IMR-90 (cell line): Measurements from ENCODE around the gene CYB5R4. TPM values are rescaled to one million over a fixed set of nuclear protein-coding genes. Genes with fewer than 3 reads are reported as not detected.

Source experiments
- ATAC-seq: fragments of 200-7000 bp; cut with Tn5 transposase; 2 replicates; pipeline ENCODE4 v1.9.1; 2020; ENCODE audit warnings: low read depth, mild to moderate bottlenecking, moderate library complexity
- BruUV-seq: library from RNA; stranded (reverse); fragments of 400-500 nt; replicated peaks from 2 replicates; lab custom pipeline; 2021; lab: Mats Ljungman, UMichigan
- CTCF ChIA-PET: fragments of 300-600 bp; formaldehyde crosslinking; extraction: SDS; loops from one replicate; lab custom pipeline; 2021; ENCODE audit warnings: antibody characterized with exemption; lab: Yijun Ruan, JAX
- POLR2A ChIA-PET: fragments of 300-600 bp; sonication (Branson Sonifier 250); formaldehyde crosslinking; loops from one replicate; lab custom pipeline; 2022; ENCODE audit warnings: antibody characterized with exemption; ENCODE audit not compliant: unreplicated experiment; lab: Charles Lee
- DNase-seq: peaks from one replicate; pipeline ENCODE4 v3.0.0; 2013
- H2AFZ ChIP-seq: replicated peaks from 2 replicates; pipeline ENCODE3; 2013; ENCODE audit warnings: low read length, mild to moderate bottlenecking; ENCODE audit not compliant: poor library complexity
- H2AK5ac ChIP-seq: 2 replicates; pipeline ENCODE4 v1.6.1; 2013; ENCODE audit warnings: low read depth, low read length, inconsistent platforms
- H2AK9ac ChIP-seq: replicated peaks from 2 replicates; pipeline ENCODE3; 2013; ENCODE audit warnings: mild to moderate bottlenecking, low read depth, low read length, moderate library complexity; ENCODE audit not compliant: poor library complexity
- H2BK120ac ChIP-seq: 2 replicates; pipeline ENCODE4 v1.6.1; 2013; ENCODE audit warnings: low read depth, low read length, inconsistent platforms
- H2BK15ac ChIP-seq: 3 replicates; pipeline ENCODE4 v1.6.1; 2013; ENCODE audit warnings: low read depth, low read length, inconsistent platforms
- H2BK20ac ChIP-seq: 2 replicates; pipeline ENCODE4 v1.6.1; 2013; ENCODE audit warnings: low read depth, mild to moderate bottlenecking, inconsistent platforms, low read length, moderate library complexity
- H2BK5ac ChIP-seq: 2 replicates; pipeline ENCODE4 v1.6.1; 2013; ENCODE audit warnings: mild to moderate bottlenecking, low read depth, low read length, inconsistent platforms; ENCODE audit not compliant: poor library complexity, severe bottlenecking
- H3K14ac ChIP-seq: replicated peaks from 2 replicates; pipeline ENCODE4 v1.6.1; 2013; ENCODE audit warnings: low read depth, low read length, inconsistent platforms
- H3K18ac ChIP-seq: 2 replicates; pipeline ENCODE4 v1.6.1; 2013; ENCODE audit warnings: low read depth, low read length, control low read depth
- H3K23ac ChIP-seq: 2 replicates; pipeline ENCODE4 v1.6.1; 2013; ENCODE audit warnings: low read depth, low read length, inconsistent platforms
- H3K27ac ChIP-seq: 2 replicates; pipeline ENCODE4 v1.5.1; 2013; ENCODE audit warnings: mild to moderate bottlenecking, control low read depth, low read length; ENCODE audit not compliant: insufficient read depth
- H3K27me3 ChIP-seq: 2 replicates; pipeline ENCODE4 v1.6.1; 2013; ENCODE audit warnings: low read length; ENCODE audit not compliant: control insufficient read depth, insufficient read depth
- H3K36me3 ChIP-seq: 2 replicates; pipeline ENCODE4 v1.6.1; 2013; ENCODE audit warnings: low read length, mixed read lengths; ENCODE audit not compliant: control insufficient read depth, insufficient read depth
- H3K4ac ChIP-seq: 2 replicates; pipeline ENCODE4 v1.6.1; 2013; ENCODE audit warnings: low read depth, low read length, inconsistent platforms
- H3K4me1 ChIP-seq: 2 replicates; pipeline ENCODE4 v1.6.1; 2013; ENCODE audit warnings: low read length, mixed read lengths; ENCODE audit not compliant: control insufficient read depth, insufficient read depth
- H3K4me2 ChIP-seq: 2 replicates; pipeline ENCODE4 v1.6.1; 2013; ENCODE audit warnings: low read depth, mild to moderate bottlenecking, control low read depth, low read length, moderate library complexity
- H3K4me3 ChIP-seq: 2 replicates; pipeline ENCODE4 v1.5.1; 2013; ENCODE audit warnings: low read depth, mild to moderate bottlenecking, control low read depth, low read length, moderate library complexity; ENCODE audit not compliant: insufficient read depth
- H3K56ac ChIP-seq: 2 replicates; pipeline ENCODE4 v1.6.1; 2013; ENCODE audit warnings: low read length, inconsistent platforms; ENCODE audit not compliant: insufficient read depth; ENCODE audit errors: extremely low read depth
- H3K79me1 ChIP-seq, 2 experiments: 2 replicates each; pipeline ENCODE4 v1.6.1; 2013; ENCODE audit warnings: low read length in 2 of 2, inconsistent platforms in 1 of 2, low read depth in 1 of 2
- H3K9ac ChIP-seq: 2 replicates; pipeline ENCODE4 v1.6.1; 2013; ENCODE audit warnings: low read depth, low read length, control low read depth
- H3K9me1 ChIP-seq: 2 replicates; pipeline ENCODE4 v1.6.1; 2013; ENCODE audit warnings: low read length, inconsistent platforms; ENCODE audit not compliant: insufficient read depth
- H3K9me3 ChIP-seq: 2 replicates; pipeline ENCODE4 v1.6.1; 2013; ENCODE audit warnings: low read length; ENCODE audit not compliant: control insufficient read depth, insufficient read depth
- H4K20me1 ChIP-seq: 2 replicates; pipeline ENCODE4 v1.6.1; 2013; ENCODE audit warnings: low read length, inconsistent platforms; ENCODE audit not compliant: insufficient read depth
- H4K5ac ChIP-seq: 2 replicates; pipeline ENCODE4 v1.6.1; 2013; ENCODE audit warnings: mild to moderate bottlenecking, low read depth, low read length, control low read depth
- H4K8ac ChIP-seq, 2 experiments: 2 replicates each; pipeline ENCODE4 v1.6.1; 2013; ENCODE audit warnings: low read depth in 2 of 2, low read length in 2 of 2, control low read depth in 1 of 2, inconsistent platforms in 1 of 2
- H4K91ac ChIP-seq: 2 replicates; pipeline ENCODE4 v1.6.1; 2013; ENCODE audit warnings: low read depth, low read length, inconsistent platforms; ENCODE audit not compliant: insufficient read depth
- BHLHE40 ChIP-seq: fragments of 150-350 bp; IDR thresholded peaks from 2 replicates; pipeline ENCODE4 v1.6.1; 2016; ENCODE audit warnings: mild to moderate bottlenecking, low read depth, low read length
- CEBPB ChIP-seq: IDR thresholded peaks from 2 replicates; pipeline ENCODE4 v1.6.1; 2012; ENCODE audit warnings: low read depth, low read length, improper control_type of control experiment
- CHD1 ChIP-seq: IDR thresholded peaks from 2 replicates; pipeline ENCODE4 v1.6.1; 2012; ENCODE audit warnings: low read depth, low read length, improper control_type of control experiment
- FOS ChIP-seq: fragments of 150-350 bp; IDR thresholded peaks from 2 replicates; pipeline ENCODE4 v1.6.1; 2016; ENCODE audit warnings: low read depth, low read length
- MAFK ChIP-seq: IDR thresholded peaks from 2 replicates; pipeline ENCODE4 v1.6.1; 2012; ENCODE audit warnings: low read depth, low read length, improper control_type of control experiment
- MAZ ChIP-seq: IDR thresholded peaks from 2 replicates; pipeline ENCODE4 v1.6.1; 2012; ENCODE audit warnings: low read depth, mild to moderate bottlenecking, low read length, improper control_type of control experiment, moderate library complexity, borderline replicate concordance
- MXI1 ChIP-seq: IDR thresholded peaks from 2 replicates; pipeline ENCODE4 v1.6.1; 2012; ENCODE audit warnings: low read depth, mild to moderate bottlenecking, low read length, moderate library complexity, borderline replicate concordance
- NFE2L2 ChIP-seq: fragments of 150-350 bp; IDR thresholded peaks from 2 replicates; pipeline ENCODE4 v1.6.1; 2016; ENCODE audit warnings: low read depth, mild to moderate bottlenecking, low read length
- POLR2A ChIP-seq: IDR thresholded peaks from 2 replicates; pipeline ENCODE4 v1.6.1; 2012; ENCODE audit warnings: mild to moderate bottlenecking, low read depth, low read length
- RCOR1 ChIP-seq: IDR thresholded peaks from 2 replicates; pipeline ENCODE4 v1.6.1; 2012; ENCODE audit warnings: mild to moderate bottlenecking, low read length, improper control_type of control experiment; ENCODE audit not compliant: insufficient replicate concordance
- RFX5 ChIP-seq: IDR thresholded peaks from 2 replicates; pipeline ENCODE4 v1.8.0; 2012; ENCODE audit warnings: low read depth, mild to moderate bottlenecking, low read length, moderate library complexity
- SMC3 ChIP-seq: fragments of 150-350 bp; IDR thresholded peaks from 2 replicates; pipeline ENCODE4 v1.6.1; 2016; ENCODE audit warnings: low read depth, mild to moderate bottlenecking, antibody characterized with exemption, low read length, moderate library complexity
- WGBS, 2 experiments: methylation state at CpG; one replicate each; pipeline versions ENCODE4 v1.1.5 to v1.1.7; 2013; ENCODE audit warnings: missing lambda C conversion rate in 2 of 2; ENCODE audit not compliant: insufficient read length in 1 of 2; ENCODE audit errors: extremely low coverage in 2 of 2; 5-methylcytosine and 5-hydroxymethylcytosine counted together
- dilution Hi-C: fragments of 300-500 bp; cut with HindIII; formaldehyde crosslinking; loops from one replicate; pipeline ENCODE4 v1.14.3; 2018; ENCODE audit warnings: low sequenced_read_pairs; ENCODE audit not compliant: unreplicated experiment
- in situ Hi-C: fragments of 300-500 bp; cut with MboI; formaldehyde crosslinking; loops from 3 replicates; pipeline ENCODE4 v1.14.3; 2019; ENCODE audit warnings: low sequenced_read_pairs, inconsistent platforms, mixed read lengths
- intact Hi-C: fragments of 100-400 bp; cut with micrococcal nuclease; formaldehyde crosslinking; loops from 2 replicates; pipeline ENCODE4 v1.10.0; 2022
- polyA plus RNA-seq, 3 experiments: library from polyadenylated mRNA; depleted of rRNA; stranded (reverse); fragments of >200 nt; gene quantifications; 2 replicates each; pipeline ENCODE4 v1.2.3, GENCODE V29; 2012; ENCODE audit warnings: low replicate concordance in 1 of 3
- total RNA-seq: library from RNA; depleted of rRNA; stranded (reverse); fragments of >200 nt; gene quantifications from 2 replicates; pipeline ENCODE4 v1.2.3, GENCODE V29; 2012
- TF ChIP-seq, protein P1 (sequence below): conservative IDR thresholded peaks from 2 replicates; pipeline ENCODE4 v1.5.1; 2012; ENCODE audit warnings: mild to moderate bottlenecking, low read depth, low read length, improper control_type of control experiment
- TF ChIP-seq, protein P2 (sequence below): fragments of 150-350 bp; IDR thresholded peaks from 2 replicates; pipeline ENCODE4 v1.6.1; 2017; ENCODE audit warnings: mild to moderate bottlenecking, antibody characterized with exemption, low read length, low read depth

The CYB5R4 gene
- total and polyA plus RNA-seq, 2 of the 4 experiments (the other 2 are of a cell fraction): 3.2 to 6.1 TPM

DNA sequence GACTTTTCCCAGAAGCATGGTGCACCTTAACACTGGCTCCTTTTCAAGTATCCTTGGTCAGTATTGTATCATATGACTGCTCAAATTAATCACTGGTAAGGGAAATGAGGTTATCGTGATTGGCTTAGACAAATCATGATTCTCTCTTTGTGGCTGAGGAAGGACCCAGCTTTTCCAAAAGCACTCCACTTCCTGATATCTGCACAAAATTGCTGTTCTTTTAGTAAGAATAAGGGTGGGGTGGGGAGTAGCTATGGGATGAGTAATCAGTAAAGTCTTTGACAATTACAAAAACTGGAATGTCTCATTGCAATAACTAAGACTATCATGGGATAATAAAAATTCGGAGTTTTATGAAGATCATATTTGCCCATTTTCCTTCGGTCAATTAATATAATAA is 15.3 kb upstream of the CYB5R4 start:
- ChIA-PET POLR2A (no interaction called here), CTCF (interaction anchor here (0.9 kb wide), 1 partner anchor 29 kb away, joined by 3 read pairs; no protein-coding TSS in a partner anchor)
- no peaks in the 10 kb centered on the region for H4K20me1 ChIP-seq
- TF ChIP-seq CHD1 (no peak), RCOR1 (no peak), BHLHE40 (no peak), RFX5 (no peak), NFE2L2 (no peak), CEBPB (no peak), POLR2A (no peak), FOS (no peak), MXI1 (no peak), SMC3 (no peak), MAFK (no peak), MAZ (no peak)
- TF ChIP-seq, protein P1, sequence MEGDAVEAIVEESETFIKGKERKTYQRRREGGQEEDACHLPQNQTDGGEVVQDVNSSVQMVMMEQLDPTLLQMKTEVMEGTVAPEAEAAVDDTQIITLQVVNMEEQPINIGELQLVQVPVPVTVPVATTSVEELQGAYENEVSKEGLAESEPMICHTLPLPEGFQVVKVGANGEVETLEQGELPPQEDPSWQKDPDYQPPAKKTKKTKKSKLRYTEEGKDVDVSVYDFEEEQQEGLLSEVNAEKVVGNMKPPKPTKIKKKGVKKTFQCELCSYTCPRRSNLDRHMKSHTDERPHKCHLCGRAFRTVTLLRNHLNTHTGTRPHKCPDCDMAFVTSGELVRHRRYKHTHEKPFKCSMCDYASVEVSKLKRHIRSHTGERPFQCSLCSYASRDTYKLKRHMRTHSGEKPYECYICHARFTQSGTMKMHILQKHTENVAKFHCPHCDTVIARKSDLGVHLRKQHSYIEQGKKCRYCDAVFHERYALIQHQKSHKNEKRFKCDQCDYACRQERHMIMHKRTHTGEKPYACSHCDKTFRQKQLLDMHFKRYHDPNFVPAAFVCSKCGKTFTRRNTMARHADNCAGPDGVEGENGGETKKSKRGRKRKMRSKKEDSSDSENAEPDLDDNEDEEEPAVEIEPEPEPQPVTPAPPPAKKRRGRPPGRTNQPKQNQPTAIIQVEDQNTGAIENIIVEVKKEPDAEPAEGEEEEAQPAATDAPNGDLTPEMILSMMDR: no peak
- TF ChIP-seq, protein P2, sequence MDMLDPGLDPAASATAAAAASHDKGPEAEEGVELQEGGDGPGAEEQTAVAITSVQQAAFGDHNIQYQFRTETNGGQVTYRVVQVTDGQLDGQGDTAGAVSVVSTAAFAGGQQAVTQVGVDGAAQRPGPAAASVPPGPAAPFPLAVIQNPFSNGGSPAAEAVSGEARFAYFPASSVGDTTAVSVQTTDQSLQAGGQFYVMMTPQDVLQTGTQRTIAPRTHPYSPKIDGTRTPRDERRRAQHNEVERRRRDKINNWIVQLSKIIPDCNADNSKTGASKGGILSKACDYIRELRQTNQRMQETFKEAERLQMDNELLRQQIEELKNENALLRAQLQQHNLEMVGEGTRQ: no peak
- H3K4ac ChIP-seq: no peak overlapping the region
- no peak overlapping the region for H2BK5ac ChIP-seq
- no peaks in the 10 kb centered on the region for H3K79me1 ChIP-seq
- H3K4me2 ChIP-seq: no peak overlapping the region
- ATAC-seq (no peak), DNase-seq (no peak)
- H3K23ac ChIP-seq: no peak overlapping the region
- no peak overlapping the region for H3K27ac ChIP-seq
- H3K9ac ChIP-seq: no peak overlapping the region
- H4K8ac ChIP-seq: no peak overlapping the region
- no peaks in the 10 kb centered on the region for H3K27me3 ChIP-seq
- no peak overlapping the region for H3K18ac ChIP-seq
- H3K36me3 ChIP-seq: no peaks in the 10 kb centered on the region
- no peak overlapping the region for H4K5ac ChIP-seq
- no peak overlapping the region for H2BK120ac ChIP-seq
- intact Hi-C loops (no loop called here), in situ Hi-C loops (no loop called here), dilution Hi-C loops (no loop called here)
- no peak overlapping the region for H2BK20ac ChIP-seq
- BruUV-seq: no TSS peak
- no peaks in the 10 kb centered on the region for H3K9me3 ChIP-seq
- H2AFZ ChIP-seq: no peak overlapping the region
- H4K91ac ChIP-seq: no peak overlapping the region
- no peak overlapping the region for H3K56ac ChIP-seq
- no peak overlapping the region for H2AK9ac ChIP-seq
- H2AK5ac ChIP-seq: no peak overlapping the region
- H3K14ac ChIP-seq: no peak overlapping the region
- no peak overlapping the region for H3K4me3 ChIP-seq
- no peaks in the 10 kb centered on the region for H3K4me1 ChIP-seq
- no peaks in the 10 kb centered on the region for H3K9me1 ChIP-seq
- H2BK15ac ChIP-seq: no peak overlapping the region
- WGBS, 2 experiments: no CpG with 5 or more reads among the region's 3 CpGs
